ENCODE measurements around the gene PPP2R2D. TPM values are rescaled to one million over a fixed set of nuclear protein-coding genes. Genes with fewer than 3 reads are reported as not detected.
A peak's percentile ranks its signal among the peaks of the same experiment; 100 is the strongest.

The PPP2R2D gene
- total RNA-seq (2022) (17.2 and 23.7 TPM in 2 replicates), Bru-seq, nascent RNA (percentile 73 among the genes with signal in this experiment), BruChase-seq, experiment 1, labeled RNA remaining after a 6-hour chase (percentile 70 among the genes with signal in this experiment), BruChase-seq, experiment 2, labeled RNA remaining after a 2-hour chase (percentile 70 among the genes with signal in this experiment)
- long read RNA-seq, full-length matches to known transcripts, result 12 of 28 reads
- long read RNA-seq, partial matches to known transcripts, result 5 of 28 reads
- long read RNA-seq, other reads (novel, unspliced or antisense), result 11 of 28 reads

- H3K36me3 Mint-ChIP-seq (ENCODE audit: insufficient read depth, unreplicated experiment), result peaks cover 22% of the 10 kb centered on the region
- TF ChIP-seq CTCF (IDR thresholded peaks at IDR 0.05; ENCODE audit: unreplicated experiment), result no peak
- peaks cover 19% of the 10 kb centered on the region for H3K4me1 Mint-ChIP-seq (ENCODE audit: low read depth, unreplicated experiment)
- intact Hi-C loops (cut with micrococcal nuclease; ENCODE audit: unreplicated experiment), result no loop called here
- H3K27ac Mint-ChIP-seq (ENCODE audit: unreplicated experiment), result peak within 1 kb of the TSS; percentile 86
- no peaks in the 10 kb centered on the region for H3K9me3 Mint-ChIP-seq (ENCODE audit: low read depth, unreplicated experiment)
- peak within 1 kb of the TSS; percentile 79 for H3K4me3 Mint-ChIP-seq (ENCODE audit: low read depth, unreplicated experiment)
- no TSS peak for BruUV-seq (replicated peaks)
- peak; percentile 94 for DNase-seq
- CTCF ChIA-PET, result interaction anchor here (1.3 to 1.4 kb wide), 2 partner anchors 9 to 122 kb away, joined by 3 to 4 read pairs; no protein-coding TSS in a partner anchor
- peaks cover 21% of the 10 kb centered on the region for H3K27me3 Mint-ChIP-seq (ENCODE audit: unreplicated experiment)
These were observed at the start of gene PPP2R2D for GRCh38 chr10:131900350-131901152. PPP2R2D (plus strand) TSS chr10:131901008; CDS start chr10:131901149, 141 bp downstream.

GRCh38 chr10:131851346-131851745 lies 49.5 kb upstream of the PPP2R2D start:
- intact Hi-C loops (cut with micrococcal nuclease; ENCODE audit: unreplicated experiment), result no loop called here
- DNase-seq, result no peak
- BruUV-seq (replicated peaks), result no TSS peak
- Mint-ChIP-seq H3K4me3 (ENCODE audit: low read depth, unreplicated experiment) (no peak overlapping the region), H3K36me3 (ENCODE audit: insufficient read depth, unreplicated experiment) (no peaks in the 10 kb centered on the region), H3K27ac (ENCODE audit: unreplicated experiment) (no peak overlapping the region), H3K27me3 (ENCODE audit: unreplicated experiment) (peaks cover 37% of the 10 kb centered on the region), H3K9me3 (ENCODE audit: low read depth, unreplicated experiment) (no peaks in the 10 kb centered on the region), H3K4me1 (ENCODE audit: low read depth, unreplicated experiment) (no peaks in the 10 kb centered on the region)
- no peak for TF ChIP-seq CTCF (IDR thresholded peaks at IDR 0.05; ENCODE audit: unreplicated experiment)
- CTCF ChIA-PET, result no interaction called here

- no peaks in the 10 kb centered on the region for H3K36me3 Mint-ChIP-seq (ENCODE audit: insufficient read depth, unreplicated experiment)
- peaks cover 37% of the 10 kb centered on the region for H3K27me3 Mint-ChIP-seq (ENCODE audit: unreplicated experiment)
- H3K4me1 Mint-ChIP-seq (ENCODE audit: low read depth, unreplicated experiment), result no peaks in the 10 kb centered on the region
- TF ChIP-seq CTCF (IDR thresholded peaks at IDR 0.05; ENCODE audit: unreplicated experiment), result no peak
- no TSS peak for BruUV-seq (replicated peaks)
- H3K4me3 Mint-ChIP-seq (ENCODE audit: low read depth, unreplicated experiment), result no peak overlapping the region
- no peak for DNase-seq
- CTCF ChIA-PET, result no interaction called here
- H3K27ac Mint-ChIP-seq (ENCODE audit: unreplicated experiment), result no peak overlapping the region
- intact Hi-C loops (cut with micrococcal nuclease; ENCODE audit: unreplicated experiment), result no loop called here
- no peaks in the 10 kb centered on the region for H3K9me3 Mint-ChIP-seq (ENCODE audit: low read depth, unreplicated experiment)
These were observed 48.5 kb upstream of the PPP2R2D start for GRCh38 chr10:131852176-131852822.

GRCh38 chr10:131852823-131853609 lies 47.8 kb upstream of the PPP2R2D start:
- Mint-ChIP-seq H3K4me1 (ENCODE audit: low read depth, unreplicated experiment) (no peaks in the 10 kb centered on the region), H3K36me3 (ENCODE audit: insufficient read depth, unreplicated experiment) (no peaks in the 10 kb centered on the region), H3K27me3 (ENCODE audit: unreplicated experiment) (peaks cover 44% of the 10 kb centered on the region), H3K9me3 (ENCODE audit: low read depth, unreplicated experiment) (no peaks in the 10 kb centered on the region), H3K4me3 (ENCODE audit: low read depth, unreplicated experiment) (no peak overlapping the region), H3K27ac (ENCODE audit: unreplicated experiment) (no peak overlapping the region)
- no peak for TF ChIP-seq CTCF (IDR thresholded peaks at IDR 0.05; ENCODE audit: unreplicated experiment)
- intact Hi-C loops (cut with micrococcal nuclease; ENCODE audit: unreplicated experiment), result no loop called here
- no TSS peak for BruUV-seq (replicated peaks)
- CTCF ChIA-PET, result no interaction called here
- no peak for DNase-seq
